DND-41 (cell line): Measurements from ENCODE around the gene HS2ST1.

Experiments
- EZH2 ChIP-seq: IDR thresholded peaks from 3 replicates; pipeline ENCODE4 v1.6.1; 2012; ENCODE audit warnings: borderline replicate concordance, low read depth, mild to moderate bottlenecking, moderate library complexity, low read length, inconsistent platforms; ENCODE audit not compliant: severe bottlenecking
- TF ChIP-seq, protein P1 (sequence below): IDR thresholded peaks from 2 replicates; pipeline ENCODE4 v1.5.1; 2012; ENCODE audit warnings: borderline replicate concordance, low read length, moderate library complexity, mild to moderate bottlenecking; ENCODE audit not compliant: poor library complexity, severe bottlenecking; ENCODE audit errors: extremely low read depth

DNA sequence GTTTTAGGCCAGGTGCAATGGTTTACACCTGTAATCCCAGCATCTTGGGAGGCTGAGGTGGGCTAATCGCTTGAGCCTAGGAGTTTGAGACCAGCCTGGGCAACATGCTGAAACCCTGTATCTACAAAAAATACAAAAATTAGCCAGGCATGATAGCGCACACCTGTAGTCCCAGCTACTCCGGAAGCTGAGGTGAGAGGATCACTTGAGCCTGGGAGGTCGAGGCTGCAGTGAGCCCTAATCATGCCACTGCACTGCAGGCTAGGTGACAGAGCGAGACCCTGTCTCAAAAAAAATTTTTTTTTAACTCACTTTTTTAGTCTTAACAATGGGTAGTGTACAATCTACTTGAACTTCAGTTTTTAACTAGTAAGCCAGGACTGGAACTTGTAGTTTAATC is 137.5 kb downstream of the HS2ST1 start:
- TF ChIP-seq, protein P1, sequence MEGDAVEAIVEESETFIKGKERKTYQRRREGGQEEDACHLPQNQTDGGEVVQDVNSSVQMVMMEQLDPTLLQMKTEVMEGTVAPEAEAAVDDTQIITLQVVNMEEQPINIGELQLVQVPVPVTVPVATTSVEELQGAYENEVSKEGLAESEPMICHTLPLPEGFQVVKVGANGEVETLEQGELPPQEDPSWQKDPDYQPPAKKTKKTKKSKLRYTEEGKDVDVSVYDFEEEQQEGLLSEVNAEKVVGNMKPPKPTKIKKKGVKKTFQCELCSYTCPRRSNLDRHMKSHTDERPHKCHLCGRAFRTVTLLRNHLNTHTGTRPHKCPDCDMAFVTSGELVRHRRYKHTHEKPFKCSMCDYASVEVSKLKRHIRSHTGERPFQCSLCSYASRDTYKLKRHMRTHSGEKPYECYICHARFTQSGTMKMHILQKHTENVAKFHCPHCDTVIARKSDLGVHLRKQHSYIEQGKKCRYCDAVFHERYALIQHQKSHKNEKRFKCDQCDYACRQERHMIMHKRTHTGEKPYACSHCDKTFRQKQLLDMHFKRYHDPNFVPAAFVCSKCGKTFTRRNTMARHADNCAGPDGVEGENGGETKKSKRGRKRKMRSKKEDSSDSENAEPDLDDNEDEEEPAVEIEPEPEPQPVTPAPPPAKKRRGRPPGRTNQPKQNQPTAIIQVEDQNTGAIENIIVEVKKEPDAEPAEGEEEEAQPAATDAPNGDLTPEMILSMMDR = no peak
- no peak for TF ChIP-seq EZH2
